GM12878 (cell line): ENCODE measurements around the gene GNLY. TPM values are rescaled to one million over a fixed set of nuclear protein-coding genes. Genes with fewer than 3 reads are reported as not detected.

Source experiments
- ATAC-seq: fragments of 200-7000 bp; cut with Tn5 transposase; 3 replicates; pipeline ENCODE4 v1.9.1; 2020; ENCODE audit warnings: mild to moderate bottlenecking, moderate library complexity
- BruUV-seq: library from RNA; stranded (reverse); fragments of 400-500 nt; replicated peaks from 2 replicates; lab custom pipeline; 2021; lab: Mats Ljungman, UMichigan
- CTCF ChIA-PET: fragments of 300-600 bp; sonication (Branson Sonifier 250); formaldehyde crosslinking; extraction: SDS; loops from one replicate; lab custom pipeline; 2021; ENCODE audit warnings: inconsistent platforms; lab: Yijun Ruan, JAX
- POLR2A ChIA-PET: fragments of 350-600 bp; formaldehyde crosslinking; extraction: SDS; loops from one replicate; lab custom pipeline; 2021; ENCODE audit warnings: inconsistent platforms; lab: Charles Lee
- RAD21 ChIA-PET: fragments of 300-600 bp; sonication (Branson Sonifier 250); formaldehyde crosslinking; loops from one replicate; lab custom pipeline; 2023; ENCODE audit warnings: antibody characterized with exemption; ENCODE audit not compliant: unreplicated experiment; lab: Charles Lee
- SMC1A ChIA-PET: fragments of 300-600 bp; sonication (Branson Sonifier 250); formaldehyde crosslinking; loops from one replicate; lab custom pipeline; 2023; ENCODE audit not compliant: unreplicated experiment, uncharacterized antibody; lab: Charles Lee
- DNase-seq: peaks from one replicate; pipeline ENCODE4 v3.0.0-alpha.2; 2011; ENCODE audit warnings: low read depth, low spot score
- FAIRE-seq: peaks from 3 replicates; lab custom pipeline; 2011; peaks lifted over from hg19 to GRCh38; lab: Jason Lieb, UNC
- H2AFZ ChIP-seq: 2 replicates; pipeline ENCODE4 v1.6.0; 2011; ENCODE audit warnings: low read depth, low read length, control low read depth; ENCODE audit not compliant: control insufficient read depth
- H3K27ac ChIP-seq: 2 replicates; pipeline ENCODE4 v1.5.1; 2011; ENCODE audit warnings: control low read depth; ENCODE audit not compliant: control insufficient read depth, insufficient read depth
- H3K27me3 ChIP-seq, 2 experiments: replicated peaks in 1 of 2; 2 replicates each; pipeline versions ENCODE4 v1.6.0 to v1.6.1; 2011; ENCODE audit warnings: low read length in 1 of 2; ENCODE audit not compliant: control insufficient read depth in 2 of 2, insufficient read depth in 2 of 2
- H3K36me3 ChIP-seq, 2 experiments: 2 replicates each; pipeline ENCODE4 v1.5.1; 2011; ENCODE audit warnings: low read length in 1 of 2; ENCODE audit not compliant: control insufficient read depth in 2 of 2, insufficient read depth in 2 of 2
- H3K4me1 ChIP-seq: 2 replicates; pipeline ENCODE4 v1.6.1; 2011; ENCODE audit warnings: mild to moderate bottlenecking, low read length, moderate library complexity, mixed read lengths; ENCODE audit not compliant: control insufficient read depth, insufficient read depth
- H3K4me2 ChIP-seq: 2 replicates; pipeline ENCODE4 v1.6.0; 2011; ENCODE audit warnings: control low read depth; ENCODE audit not compliant: control insufficient read depth, insufficient read depth
- H3K4me3 ChIP-seq: fragments of 200-600 bp; sonication (generic); 2 replicates; pipeline ENCODE4 v1.5.1; 2016
- H3K79me2 ChIP-seq: 2 replicates; pipeline ENCODE4 v1.6.0; 2011; ENCODE audit warnings: low read length; ENCODE audit not compliant: control insufficient read depth, insufficient read depth
- H3K9ac ChIP-seq: 2 replicates; pipeline ENCODE4 v1.8.0; 2011; ENCODE audit warnings: low read length, control low read depth, mixed read lengths; ENCODE audit not compliant: control insufficient read depth, insufficient read depth
- H3K9me3 ChIP-seq: replicated peaks from 3 replicates; pipeline ENCODE4 v1.5.1; 2011; ENCODE audit warnings: mild to moderate bottlenecking, low read length; ENCODE audit not compliant: control insufficient read depth, insufficient read depth
- H4K20me1 ChIP-seq: 2 replicates; pipeline ENCODE4 v1.6.0; 2011; ENCODE audit not compliant: control insufficient read depth, insufficient read depth
- CREB1 ChIP-seq: IDR thresholded peaks from 2 replicates; pipeline ENCODE4 v1.6.1; 2012; ENCODE audit warnings: low read depth, mild to moderate bottlenecking, inconsistent platforms
- EGR1 ChIP-seq, 2 experiments: IDR thresholded peaks; 1 replicate in 1 of 2; 2 replicates in 1 of 2; pipeline ENCODE4 v1.6.1; 2011 to 2012; ENCODE audit warnings: low read depth in 2 of 2, low read length in 2 of 2, borderline replicate concordance in 1 of 2, mild to moderate bottlenecking in 1 of 2, moderate library complexity in 1 of 2
- MXI1 ChIP-seq: fragments of 150-350 bp; IDR thresholded peaks from 2 replicates; pipeline ENCODE4 v1.6.1; 2011; ENCODE audit warnings: low read depth, mild to moderate bottlenecking, inconsistent platforms, low read length, improper control_type of control experiment
- NFYA ChIP-seq: IDR thresholded peaks from 2 replicates; pipeline ENCODE4 v1.6.1; 2011; ENCODE audit warnings: low read depth, mild to moderate bottlenecking, low read length, improper control_type of control experiment, borderline replicate concordance
- NR2C2 ChIP-seq: IDR thresholded peaks from 2 replicates; pipeline ENCODE4 v1.6.1; 2011; ENCODE audit warnings: borderline replicate concordance, low read depth; ENCODE audit not compliant: control insufficient read depth, insufficient read length
- STAT1 ChIP-seq: fragments of 450-650 bp; conservative IDR thresholded peaks from 2 replicates; pipeline ENCODE4 v1.6.1; 2014; ENCODE audit warnings: antibody characterized with exemption, mild to moderate bottlenecking
- ZBED1 ChIP-seq: IDR thresholded peaks from 2 replicates; pipeline ENCODE4 v1.6.1; 2016; ENCODE audit warnings: borderline replicate concordance
- WGBS: methylation state at CpG from one replicate; pipeline ENCODE4 v1.1.6; 2016; ENCODE audit warnings: low lambda C conversion rate; ENCODE audit not compliant: insufficient replicate concordance, insufficient coverage; ENCODE audit errors: missing lambda C conversion rate; 5-methylcytosine and 5-hydroxymethylcytosine counted together
- in situ Hi-C: fragments of 300-500 bp; cut with MboI; formaldehyde crosslinking; loops from 9 replicates; pipeline ENCODE4 v1.14.3; 2018; ENCODE audit warnings: mixed read lengths
- intact Hi-C: fragments of 100-400 bp; cut with micrococcal nuclease; formaldehyde crosslinking; loops from one replicate; pipeline ENCODE4 v1.14.2; 2022; ENCODE audit not compliant: unreplicated experiment
- polyA plus RNA-seq, 11 experiments: library from polyadenylated mRNA; depleted of rRNA in 4 of 11; unstranded in 6 of 11; stranded (reverse) in 5 of 11; fragments of >200 nt; fragmentation: Nextera tagmentation in 4 of 11; fragmentation: Illumina TruSeq in 1 of 11; extraction: Ambion mirVana in 4 of 11; extraction: Trizol in 1 of 11; gene quantifications; 1 replicate in 1 of 11; 2 replicates in 10 of 11; pipeline versions ENCODE4 v1.2.1 to v1.2.3, GENCODE V29; 2011 to 2016; ENCODE audit warnings: inconsistent platforms in 2 of 11, missing spikeins in 2 of 11, low read depth in 1 of 11
- total RNA-seq, 4 experiments: library from RNA; depleted of rRNA in 3 of 4; stranded (reverse); fragments of >200 nt in 3 of 4; fragmentation: Illumina TruSeq in 1 of 4; extraction: Trizol in 1 of 4; gene quantifications; 2 replicates each; pipeline versions ENCODE4 v1.2.1 to v1.2.3, GENCODE V29; 2013 to 2021

The GNLY gene
- total and polyA plus RNA-seq, 10 of the 15 experiments (the other 5 are each of a cell fraction or from before 2014, with no cell fraction given): 0.18 to 0.42 TPM; not detected in 8

- no peaks in the 10 kb centered on the region for H3K36me3 ChIP-seq
- H3K27me3 ChIP-seq: no peaks in the 10 kb centered on the region; a peak in 1 of 4 replicates
- no peaks in the 10 kb centered on the region for H3K79me2 ChIP-seq
- SMC1A ChIA-PET: interaction anchor here (0.5 to 1.3 kb wide), 4 partner anchors 10 to 156 kb away, joined by 3 read pairs; no protein-coding TSS in a partner anchor
- POLR2A ChIA-PET: interaction anchor here (1.0 to 1.3 kb wide), 2 partner anchors 9 to 13 kb away, joined by 3 read pairs; no protein-coding TSS in a partner anchor
- DNase-seq (no peak), ATAC-seq (no peak), FAIRE-seq (no peak)
- in situ Hi-C loops: no loop called here
- no peak overlapping the region for H3K27ac ChIP-seq
- no peak overlapping the region for H3K4me2 ChIP-seq
- no TSS peak for BruUV-seq
- RAD21 ChIA-PET: no interaction called here
- H3K9me3 ChIP-seq: no peaks in the 10 kb centered on the region
- no peaks in the 10 kb centered on the region for H3K4me1 ChIP-seq
- WGBS: 33% methylated on average over 15 of the region's 15 CpGs
- intact Hi-C loops: no loop called here
- H2AFZ ChIP-seq: no peak overlapping the region
- H3K4me3 ChIP-seq: no peak overlapping the region
- CTCF ChIA-PET: interaction anchor here (1.0 to 10.2 kb wide), 6 partner anchors 9 to 103 kb away, joined by 3 to 194 read pairs (median 6); no protein-coding TSS in a partner anchor
- TF ChIP-seq EGR1 (IDR thresholded peaks at IDR 0.05; ENCODE audit: borderline replicate concordance in 1 of 2, low read depth in 2 of 2, low read length in 2 of 2) (no peak), MXI1 (no peak), STAT1 (no peak)
- TF ChIP-seq, all 136 proteins: peak for 0
- no peaks in the 10 kb centered on the region for H4K20me1 ChIP-seq
- H3K9ac ChIP-seq: no peak overlapping the region
Observed at GRCh38 chr2:85712336-85712735, 18.2 kb downstream of the GNLY start.

DNA sequence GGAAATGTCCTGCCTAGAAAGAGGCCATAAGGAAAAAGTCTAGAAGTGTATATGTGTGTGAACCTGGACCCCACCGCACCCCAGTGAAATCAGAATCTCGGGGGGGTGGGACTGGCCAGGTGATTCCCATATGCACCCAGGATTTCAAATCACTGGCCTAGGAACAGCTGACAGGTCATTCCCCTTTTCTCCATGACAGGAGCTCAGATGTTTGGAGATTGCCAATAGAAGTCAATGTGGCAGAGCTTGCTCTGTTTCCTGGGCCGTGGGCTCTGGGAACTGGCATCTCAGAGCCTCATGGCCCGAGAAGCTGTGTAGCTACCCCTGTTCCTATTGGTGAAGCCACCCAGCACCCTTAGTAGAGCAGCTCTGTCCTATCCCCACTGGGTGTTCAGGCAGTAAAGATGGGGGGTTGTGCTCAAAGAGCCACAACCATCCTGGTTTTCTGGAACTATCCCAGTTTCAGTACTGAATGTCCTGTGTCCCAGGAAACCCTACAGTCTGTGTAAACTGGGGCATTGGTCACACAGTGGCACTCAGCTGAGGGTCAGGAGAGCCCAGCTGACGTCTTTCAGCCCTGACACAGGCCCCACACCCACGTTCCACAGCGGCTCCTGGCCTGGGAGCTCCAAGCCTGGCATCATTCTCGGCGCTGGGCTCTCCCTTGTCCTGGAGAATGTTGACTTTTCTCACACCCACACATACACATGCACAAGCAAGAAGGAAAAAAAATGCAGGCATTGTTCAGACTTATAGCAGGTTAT, 18.9 kb downstream of the GNLY start:
- Histone ChIP-seq H3K27me3 (no peaks in the 10 kb centered on the region; a peak in 1 of 4 replicates), H3K79me2 (no peaks in the 10 kb centered on the region), H3K27ac (no peak overlapping the region), H3K4me1 (no peaks in the 10 kb centered on the region), H3K36me3 (no peaks in the 10 kb centered on the region), H4K20me1 (no peaks in the 10 kb centered on the region), H3K4me2 (no peak overlapping the region), H3K9ac (no peak overlapping the region), H3K4me3 (no peak overlapping the region), H3K9me3 (no peaks in the 10 kb centered on the region), H2AFZ (no peak overlapping the region)
- FAIRE-seq (no peak), DNase-seq (no peak), ATAC-seq (no peak)
- CTCF ChIA-PET: interaction anchor here (1.0 to 3.7 kb wide), 5 partner anchors 10 to 103 kb away, joined by 3 to 22 read pairs (median 4); no protein-coding TSS in a partner anchor
- BruUV-seq: no TSS peak
- RAD21 ChIA-PET: interaction anchor here (1.5 kb wide), 1 partner anchor 76 kb away, joined by 4 read pairs; no protein-coding TSS in a partner anchor
- in situ Hi-C loops (no loop called here), intact Hi-C loops (no loop called here)
- TF ChIP-seq NFYA (no peak), NR2C2 (no peak), ZBED1 (no peak), CREB1 (no peak)
- POLR2A ChIA-PET: interaction anchor here (1.0 kb wide), 1 partner anchor 12 kb away, joined by 3 read pairs; no protein-coding TSS in a partner anchor
- WGBS: 38% methylated on average over 9 of the region's 9 CpGs
- SMC1A ChIA-PET: interaction anchor here (0.5 to 1.3 kb wide), 6 partner anchors 8 to 156 kb away, joined by 3 to 4 read pairs (median 3); no protein-coding TSS in a partner anchor
